K562 (cell line): ENCODE data around the gene RNFT2.
"Not testable (repeated sequence)": the region's sequence is repeated elsewhere in the genome, so short reads cannot be mapped to it uniquely, and the experiment has no call there.

Experiments used
- JUN ChIP-seq, 2 experiments: sonication (generic) in 1 of 2; formaldehyde crosslinking in 1 of 2; IDR thresholded peaks; 2 replicates each; pipeline versions ENCODE4 v1.6.1 to v1.8.0; 2012 to 2022; ENCODE audit warnings: borderline replicate concordance in 2 of 2, mild to moderate bottlenecking in 2 of 2, improper control_type of control experiment in 1 of 2, low read depth in 1 of 2, low read length in 1 of 2, missing genetic modification reagents in 1 of 2
- ZNF165 ChIP-seq: fragments of 250-450 bp; sonication (Bioruptor Pico); IDR thresholded peaks from 2 replicates; pipeline ENCODE4 v1.4.0; 2020; ENCODE audit warnings: borderline replicate concordance
- ZZZ3 ChIP-seq: fragments of 450-650 bp; IDR thresholded peaks from 2 replicates; pipeline ENCODE4 v1.6.1; 2016; ENCODE audit warnings: antibody characterized with exemption, mild to moderate bottlenecking, moderate library complexity

- not testable (repeated sequence) for TF ChIP-seq JUN (IDR thresholded peaks at IDR 0.05; ENCODE audit: borderline replicate concordance, low read depth, low read length); JUN (CRISPR knock-in tag; IDR thresholded peaks at IDR 0.05; ENCODE audit: borderline replicate concordance); ZNF165 (CRISPR knock-in tag); ZZZ3
These were observed 4.7 kb downstream of the RNFT2 start for GRCh38 chr12:116742787-116743186.
